Mesenchymal stem cell (in vitro differentiated cells and primary cell): ENCODE results near the gene YAF2.

Experiments used
- DNase-seq: peaks from one replicate; pipeline ENCODE4 v3.0.0-alpha.2; 2013
- H2AFZ ChIP-seq: one replicate; pipeline ENCODE4 v1.6.1; 2013; ENCODE audit warnings: low read depth, mild to moderate bottlenecking, control low read depth, inconsistent platforms, low read length, moderate library complexity
- H2AK5ac ChIP-seq: 2 replicates; pipeline ENCODE4 v1.6.1; 2013; ENCODE audit warnings: low read length, moderate library complexity, mild to moderate bottlenecking, inconsistent platforms; ENCODE audit not compliant: severe bottlenecking
- H2BK120ac ChIP-seq: one replicate; pipeline ENCODE4 v1.6.1; 2013; ENCODE audit warnings: low read depth, mild to moderate bottlenecking, inconsistent platforms, low read length, moderate library complexity
- H2BK12ac ChIP-seq, 2 experiments: one replicate each; pipeline ENCODE4 v1.6.1; 2013; ENCODE audit warnings: inconsistent platforms in 2 of 2, low read length in 2 of 2, mild to moderate bottlenecking in 2 of 2, moderate library complexity in 2 of 2, control low read depth in 1 of 2
- H2BK15ac ChIP-seq: one replicate; pipeline ENCODE4 v1.6.1; 2013; ENCODE audit warnings: mild to moderate bottlenecking, low read depth, inconsistent platforms; ENCODE audit not compliant: poor library complexity, severe bottlenecking
- H2BK5ac ChIP-seq: 2 replicates; pipeline ENCODE4 v1.6.1; 2013; ENCODE audit warnings: low read depth, mild to moderate bottlenecking, low read length, control low read depth, inconsistent platforms; ENCODE audit not compliant: poor library complexity, severe bottlenecking
- H3K14ac ChIP-seq, 2 experiments: one replicate each; pipeline ENCODE4 v1.6.1; 2013; ENCODE audit warnings: inconsistent platforms in 2 of 2, low read length in 2 of 2, control low read depth in 1 of 2, mild to moderate bottlenecking in 1 of 2, moderate library complexity in 1 of 2
- H3K18ac ChIP-seq, 2 experiments: one replicate each; pipeline ENCODE4 v1.6.1; 2013; ENCODE audit warnings: inconsistent platforms in 2 of 2, low read length in 2 of 2, control low read depth in 1 of 2, low read depth in 1 of 2, mild to moderate bottlenecking in 1 of 2
- H3K23ac ChIP-seq, 2 experiments: one replicate each; pipeline ENCODE4 v1.6.1; 2013; ENCODE audit warnings: inconsistent platforms in 2 of 2, low read length in 2 of 2, mild to moderate bottlenecking in 2 of 2, moderate library complexity in 2 of 2, control low read depth in 1 of 2
- H3K27ac ChIP-seq: 2 replicates; pipeline ENCODE4 v1.5.1; 2013; ENCODE audit warnings: mild to moderate bottlenecking, moderate library complexity, low read length, control low read depth, inconsistent platforms; ENCODE audit not compliant: poor library complexity, severe bottlenecking
- H3K27me3 ChIP-seq, 2 experiments: 2 replicates each; pipeline versions ENCODE4 v1.6.1 to v1.7.0; 2013; ENCODE audit warnings: low read length in 2 of 2, mild to moderate bottlenecking in 2 of 2, moderate library complexity in 2 of 2, control low read depth in 1 of 2, inconsistent platforms in 1 of 2; ENCODE audit not compliant: control insufficient read depth in 1 of 2, insufficient read depth in 1 of 2
- H3K36me3 ChIP-seq, 2 experiments: 2 replicates each; pipeline versions ENCODE4 v1.6.1 to v1.7.0; 2013; ENCODE audit warnings: low read length in 2 of 2, control low read depth in 1 of 2, inconsistent platforms in 1 of 2, low read depth in 1 of 2, mild to moderate bottlenecking in 1 of 2; ENCODE audit not compliant: insufficient read depth in 2 of 2, control insufficient read depth in 1 of 2
- H3K4ac ChIP-seq, 2 experiments: one replicate each; pipeline ENCODE4 v1.6.1; 2013; ENCODE audit warnings: inconsistent platforms in 2 of 2, low read length in 2 of 2, mild to moderate bottlenecking in 2 of 2, moderate library complexity in 2 of 2, control low read depth in 1 of 2, low read depth in 1 of 2
- H3K4me1 ChIP-seq: 2 replicates; pipeline ENCODE4 v1.6.1; 2013; ENCODE audit warnings: low read depth, low read length, control low read depth; ENCODE audit not compliant: control insufficient read depth, insufficient read depth
- H3K4me2 ChIP-seq: 2 replicates; pipeline ENCODE4 v1.6.1; 2013; ENCODE audit warnings: low read length, mild to moderate bottlenecking, inconsistent platforms; ENCODE audit not compliant: poor library complexity, severe bottlenecking
- H3K4me3 ChIP-seq, 2 experiments: 2 replicates each; pipeline versions ENCODE4 v1.5.1 to v1.7.0; 2013; ENCODE audit warnings: low read length in 2 of 2, mild to moderate bottlenecking in 2 of 2, control low read depth in 1 of 2, low read depth in 1 of 2; ENCODE audit not compliant: insufficient read depth in 1 of 2
- H3K79me1 ChIP-seq: replicated peaks from 2 replicates; pipeline ENCODE4 v1.6.1; 2013; ENCODE audit warnings: mild to moderate bottlenecking, control low read depth, low read length, inconsistent platforms; ENCODE audit not compliant: poor library complexity, severe bottlenecking
- H3K9ac ChIP-seq: 2 replicates; pipeline ENCODE4 v1.7.0; 2013; ENCODE audit warnings: mild to moderate bottlenecking, low read length, moderate library complexity
- H3K9me3 ChIP-seq: 2 replicates; pipeline ENCODE4 v1.7.0; 2013; ENCODE audit warnings: mild to moderate bottlenecking, low read length; ENCODE audit not compliant: control insufficient read depth
- H4K8ac ChIP-seq: one replicate; pipeline ENCODE4 v1.6.1; 2013; ENCODE audit warnings: inconsistent platforms, mild to moderate bottlenecking, low read length, moderate library complexity
- H4K91ac ChIP-seq: one replicate; pipeline ENCODE4 v1.6.1; 2013; ENCODE audit warnings: mild to moderate bottlenecking, low read length, inconsistent platforms
- whole genome bisulfite sequencing: methylation state at CpG from one replicate; pipeline ENCODE4 v1.1.7; 2013; ENCODE audit warnings: mixed read lengths; 5-methylcytosine and 5-hydroxymethylcytosine counted together

The YAF2 gene

GRCh38 chr12:42284157-42284556 lies 46.1 kb upstream of the YAF2 start:
- H3K14ac ChIP-seq = no peak overlapping the region
- no peak for DNase-seq
- no peaks in the 10 kb centered on the region for H3K9me3 ChIP-seq
- no peaks in the 10 kb centered on the region for H3K79me1 ChIP-seq
- no peak overlapping the region for H2BK12ac ChIP-seq
- H2AK5ac ChIP-seq = no peak overlapping the region
- H4K91ac ChIP-seq = no peak overlapping the region
- no CpG with 5 or more reads among the region's 1 CpG for WGBS
- H2BK5ac ChIP-seq = no peak overlapping the region
- H3K27ac ChIP-seq = no peak overlapping the region
- H3K4me1 ChIP-seq = no peaks in the 10 kb centered on the region
- H3K9ac ChIP-seq = no peak overlapping the region
- no peak overlapping the region for H3K18ac ChIP-seq
- H3K23ac ChIP-seq = no peak overlapping the region
- H3K4ac ChIP-seq = no peak overlapping the region
- no peak overlapping the region for H4K8ac ChIP-seq
- H3K36me3 ChIP-seq = no peaks in the 10 kb centered on the region
- no peak overlapping the region for H2AFZ ChIP-seq
- H2BK120ac ChIP-seq = no peak overlapping the region
- no peak overlapping the region for H3K4me2 ChIP-seq
- no peaks in the 10 kb centered on the region for H3K27me3 ChIP-seq
- H3K4me3 ChIP-seq = no peak overlapping the region
- H2BK15ac ChIP-seq = no peak overlapping the region

- Histone ChIP-seq H3K23ac (no peak overlapping the region), H3K79me1 (no peaks in the 10 kb centered on the region), H2BK120ac (no peak overlapping the region), H2AK5ac (no peak overlapping the region), H4K91ac (no peak overlapping the region), H3K9ac (no peak overlapping the region), H2BK15ac (no peak overlapping the region), H3K9me3 (no peaks in the 10 kb centered on the region), H2BK12ac (no peak overlapping the region), H3K4me3 (no peak overlapping the region), H3K18ac (no peak overlapping the region), H3K4ac (no peak overlapping the region), H3K14ac (no peak overlapping the region), H3K4me1 (no peaks in the 10 kb centered on the region), H3K36me3 (no peaks in the 10 kb centered on the region), H2AFZ (no peak overlapping the region), H4K8ac (no peak overlapping the region), H3K27ac (no peak overlapping the region), H3K27me3 (no peaks in the 10 kb centered on the region), H3K4me2 (no peak overlapping the region), H2BK5ac (no peak overlapping the region)
- no peak for DNase-seq
Measured at GRCh38 chr12:42283739-42284138, 45.7 kb upstream of the YAF2 start.

- DNase-seq = no peak
- WGBS = 100% methylated on average over 2 of the region's 2 CpGs
- no peak overlapping the region for H3K9ac ChIP-seq
Measured at GRCh38 chr12:42282294-42282693, 44.2 kb upstream of the YAF2 start.

GRCh38 chr12:42281844-42282243 lies 43.8 kb upstream of the YAF2 start:
- Histone ChIP-seq H4K8ac (no peak overlapping the region), H3K27ac (no peak overlapping the region), H3K14ac (no peak overlapping the region), H2AK5ac (no peak overlapping the region), H3K23ac (no peak overlapping the region), H3K27me3 (no peaks in the 10 kb centered on the region), H2BK12ac (no peak overlapping the region), H3K79me1 (no peaks in the 10 kb centered on the region), H3K18ac (no peak overlapping the region), H2BK120ac (no peak overlapping the region), H3K9ac (no peak overlapping the region), H4K91ac (no peak overlapping the region), H3K4ac (no peak overlapping the region), H3K4me3 (no peak overlapping the region), H2AFZ (no peak overlapping the region), H2BK5ac (no peak overlapping the region), H3K4me2 (no peak overlapping the region), H3K4me1 (no peaks in the 10 kb centered on the region), H3K36me3 (no peaks in the 10 kb centered on the region), H3K9me3 (no peaks in the 10 kb centered on the region), H2BK15ac (no peak overlapping the region)
- DNase-seq = no peak
- 75% methylated on average over 1 of the region's 3 CpGs for WGBS

More at GRCh38 chr12:42282294-42282693, 44.2 kb upstream of the YAF2 start:
- Histone ChIP-seq H4K8ac (no peak overlapping the region), H2BK15ac (no peak overlapping the region), H3K14ac (no peak overlapping the region), H3K36me3 (no peaks in the 10 kb centered on the region), H2AK5ac (no peak overlapping the region), H3K9me3 (no peaks in the 10 kb centered on the region), H3K4me2 (no peak overlapping the region), H2BK5ac (no peak overlapping the region), H3K23ac (no peak overlapping the region), H2BK12ac (no peak overlapping the region), H3K4me1 (no peaks in the 10 kb centered on the region), H3K18ac (no peak overlapping the region), H4K91ac (no peak overlapping the region), H2BK120ac (no peak overlapping the region), H3K4me3 (no peak overlapping the region), H3K27me3 (no peaks in the 10 kb centered on the region), H3K79me1 (no peaks in the 10 kb centered on the region), H3K4ac (no peak overlapping the region), H2AFZ (no peak overlapping the region), H3K27ac (no peak overlapping the region)
